Transverse colon (tissue), 4 donors: Measurements from ENCODE around the gene ATP11A. TPM values are rescaled to one million over a fixed set of nuclear protein-coding genes. Genes with fewer than 3 reads are reported as not detected.

Experiments
- DNase-seq: peaks from one replicate; pipeline ENCODE4 v3.0.0-alpha.2; 2019
- H3K27ac ChIP-seq, 4 donors: fragments of 200-600 bp; sonication (generic); 2 replicates each; pipeline ENCODE4 v1.5.1; 2016 to 2018; ENCODE audit warnings: inconsistent platforms in 4 of 4
- H3K27me3 ChIP-seq: fragments of 200-600 bp; sonication (generic); 2 replicates; pipeline ENCODE4 v1.5.1; 2017; ENCODE audit warnings: inconsistent platforms
- H3K36me3 ChIP-seq, 4 donors: fragments of 200-600 bp; sonication (generic); 2 replicates each; pipeline ENCODE4 v1.5.1; 2017 to 2019; ENCODE audit warnings: inconsistent platforms in 4 of 4
- H3K4me1 ChIP-seq, 4 donors: fragments of 200-600 bp; sonication (generic); 2 replicates each; pipeline ENCODE4 v1.5.1; 2017 to 2020; ENCODE audit warnings: inconsistent platforms in 4 of 4
- H3K4me3 ChIP-seq, 4 donors: fragments of 200-600 bp; sonication (generic); 1 replicate in 1 of 4; 2 replicates in 3 of 4; pipeline versions ENCODE4 v1.5.1 to v1.6.1; 2017 to 2019; ENCODE audit warnings: inconsistent platforms in 4 of 4
- H3K9me3 ChIP-seq, 2 donors: fragments of 200-600 bp; sonication (generic); 2 replicates each; pipeline ENCODE4 v1.5.1; 2017 to 2019; ENCODE audit warnings: inconsistent platforms in 2 of 2
- CTCF ChIP-seq, 5 experiments: fragments of 200-600 bp in 3 of 5; fragments of 450-650 bp in 2 of 5; sonication (generic) in 3 of 5; IDR thresholded peaks; 1 replicate in 2 of 5; 2 replicates in 3 of 5; pipeline ENCODE4 v1.5.1; 2016 to 2017; ENCODE audit warnings: antibody characterized with exemption in 5 of 5, inconsistent platforms in 3 of 5, mild to moderate bottlenecking in 2 of 5, moderate library complexity in 1 of 5
- EP300 ChIP-seq: sonication (generic); formaldehyde crosslinking; IDR thresholded peaks from one replicate; pipeline ENCODE4 v1.6.1; 2017; ENCODE audit warnings: antibody characterized with exemption, low read depth
- POLR2A ChIP-seq: fragments of 450-650 bp; IDR thresholded peaks from one replicate; pipeline ENCODE4 v1.6.1; 2016; ENCODE audit warnings: antibody characterized with exemption, mild to moderate bottlenecking, moderate library complexity
- POLR2AphosphoS5 ChIP-seq, 3 donors: sonication (generic); formaldehyde crosslinking; IDR thresholded peaks; one replicate each; pipeline ENCODE4 v1.6.1; 2016; ENCODE audit warnings: antibody characterized with exemption in 3 of 3
- WGBS, 2 donors: methylation state at CpG; one replicate each; pipeline ENCODE4 v1.1.5; 2018; ENCODE audit warnings: low coverage in 1 of 2; 5-methylcytosine and 5-hydroxymethylcytosine counted together
- in situ Hi-C, 4 donors: fragments of 200-750 bp; cut with MboI; loops; one replicate each; pipeline versions ENCODE4 v1.15.0 to v1.15.1; 2017; ENCODE audit warnings: low sequenced_read_pairs in 3 of 4, low pct_ligation_motif_present in 1 of 4, low pct_unique_long_range_greater_than_20kb in 1 of 4
- intact Hi-C: fragments of 100-400 bp; cut with DNase I; formaldehyde crosslinking; loops from one replicate; pipeline ENCODE4 v1.15.1; 2023; ENCODE audit warnings: low total_unique reads
- total RNA-seq, 4 donors: library from RNA; depleted of rRNA; stranded (reverse); fragments of >200 nt; gene quantifications; one replicate each; pipeline ENCODE4 v1.1.0, GENCODE V29; 2016

Gene ATP11A
- total RNA-seq, 4 donors from 2014 or later: 10.2 to 17.5 (median 13.3) TPM

GRCh38 chr13:112923962-112924361 lies 234.1 kb downstream of the ATP11A start:
- Histone ChIP-seq H3K9me3 (no peaks in the 10 kb centered on the region), H3K27ac (no peak overlapping the region), H3K4me1 (peaks cover under 1 to 5% (median 5%) of the 10 kb centered on the region in 4 donors), H3K4me3 (no peak overlapping the region), H3K36me3 (no peaks in the 10 kb centered on the region), H3K27me3 (peaks cover 5% of the 10 kb centered on the region)
- TF ChIP-seq POLR2A: no peak
- TF ChIP-seq POLR2AphosphoS5 (IDR thresholded peaks at IDR 0.05): no peak
- TF ChIP-seq CTCF (IDR thresholded peaks at IDR 0.05): no peak
- TF ChIP-seq EP300: no peak
- intact Hi-C loops (no loop called here), in situ Hi-C loops (no loop called here)
- 81 to 87% methylated on average over 7 to 12 of the region's 12 CpGs for WGBS, 2 donors
- DNase-seq: no peak

- WGBS, 2 donors: 87 to 95% methylated on average over 2 of the region's 2 CpGs
- peaks cover 5% of the 10 kb centered on the region for H3K27me3 ChIP-seq
- no peaks in the 10 kb centered on the region for H3K9me3 ChIP-seq
- no peak overlapping the region for H3K4me3 ChIP-seq
- peaks cover 3 to 9% (median 9%) of the 10 kb centered on the region in 4 donors for H3K4me1 ChIP-seq
- no peak for DNase-seq
- intact Hi-C loops (no loop called here), in situ Hi-C loops (no loop called here)
- no peak overlapping the region for H3K27ac ChIP-seq
- TF ChIP-seq EP300 (no peak), POLR2AphosphoS5 (IDR thresholded peaks at IDR 0.05) (no peak), CTCF (IDR thresholded peaks at IDR 0.05) (no peak), POLR2A (no peak)
- H3K36me3 ChIP-seq: no peaks in the 10 kb centered on the region
These were observed 234.5 kb downstream of the ATP11A start for GRCh38 chr13:112924365-112924764.

- TF ChIP-seq POLR2AphosphoS5 (IDR thresholded peaks at IDR 0.05): no peak
- no peak for TF ChIP-seq POLR2A
- no peak for TF ChIP-seq EP300
- TF ChIP-seq CTCF (IDR thresholded peaks at IDR 0.05): no peak
- DNase-seq: no peak
- Histone ChIP-seq H3K36me3 (no peaks in the 10 kb centered on the region), H3K9me3 (no peaks in the 10 kb centered on the region), H3K27ac (no peak overlapping the region), H3K4me3 (no peak overlapping the region), H3K27me3 (peaks cover 19% of the 10 kb centered on the region), H3K4me1 (peaks cover 3 to 19% (median 16%) of the 10 kb centered on the region in 4 donors)
- in situ Hi-C loops (loop anchor here in 3 of 4 donors (25.0 kb wide), 1 partner anchor 461 kb away; no protein-coding TSS in a partner anchor), intact Hi-C loops (no loop called here)
- 88 to 96% methylated on average over 2 to 15 of the region's 15 CpGs for WGBS, 2 donors
These were observed 236.2 kb downstream of the ATP11A start for GRCh38 chr13:112926003-112926402.

- in situ Hi-C loops: loop anchor here in 3 of 4 donors (25.0 kb wide), 1 partner anchor 460 kb away; no protein-coding TSS in a partner anchor
- H3K36me3 ChIP-seq: no peaks in the 10 kb centered on the region
- DNase-seq: no peak
These were observed 237.2 kb downstream of the ATP11A start for GRCh38 chr13:112926993-112927392.

More at GRCh38 chr13:112926993-112927392, 237.2 kb downstream of the ATP11A start:
- Histone ChIP-seq H3K9me3 (no peaks in the 10 kb centered on the region), H3K27me3 (peaks cover 22% of the 10 kb centered on the region), H3K4me3 (no peak overlapping the region), H3K4me1 (peaks cover 3 to 27% (median 18%) of the 10 kb centered on the region in 4 donors), H3K27ac (no peak overlapping the region)
- TF ChIP-seq EP300 (no peak), POLR2AphosphoS5 (IDR thresholded peaks at IDR 0.05) (no peak), CTCF (IDR thresholded peaks at IDR 0.05) (no peak), POLR2A (no peak)
- WGBS, 2 donors: 87 to 100% methylated on average over 1 to 5 of the region's 5 CpGs
- intact Hi-C loops: no loop called here
